Activated CD8-positive, alpha-beta memory T cell treated with anti-CD3 and anti-CD28 coated beads, Interleukin-2, amount 10 ng/mL, durations not matched to agents 7 days and 5 days (primary cell): ENCODE measurements around the gene CARNS1. TPM values are rescaled to one million over a fixed set of nuclear protein-coding genes. Genes with fewer than 3 reads are reported as not detected.

Source experiments
- ATAC-seq: fragments of 150-1000 bp; cut with Tn5 transposase; one replicate; pipeline ENCODE4 v1.10.0; 2021; ENCODE audit warnings: moderate library complexity
- CTCF ChIA-PET: fragments of 350-600 bp; sonication (Branson Sonifier 250); formaldehyde crosslinking; loops from one replicate; lab custom pipeline; 2021; ENCODE audit warnings: antibody characterized with exemption; lab: Charles Lee
- DNase-seq: peaks from one replicate; pipeline ENCODE4 v3.0.0-alpha.2; 2020
- H3K27ac Mint-ChIP-seq: one replicate; pipeline ENCODE4 v1.8.0; 2021; ENCODE audit warnings: mild to moderate bottlenecking, mixed read lengths
- H3K27me3 Mint-ChIP-seq: one replicate; pipeline ENCODE4 v1.8.0; 2021; ENCODE audit warnings: mixed read lengths
- H3K36me3 Mint-ChIP-seq: one replicate; pipeline ENCODE4 v1.8.0; 2021; ENCODE audit warnings: mild to moderate bottlenecking, mixed read lengths
- H3K4me1 Mint-ChIP-seq: one replicate; pipeline ENCODE4 v1.8.0; 2021; ENCODE audit warnings: mixed read lengths
- H3K4me3 Mint-ChIP-seq: one replicate; pipeline ENCODE4 v1.8.0; 2021; ENCODE audit warnings: mild to moderate bottlenecking, moderate library complexity, mixed read lengths
- H3K9me3 Mint-ChIP-seq: one replicate; pipeline ENCODE4 v1.8.0; 2022; ENCODE audit warnings: low read depth, mixed read lengths
- total RNA-seq, 2 experiments: library from RNA; stranded (reverse); gene quantifications; one replicate each; pipeline ENCODE4 v1.2.3, GENCODE V29; 2021

Gene CARNS1
- total RNA-seq, 2 experiments from 2014 or later, result 1.3 TPM

DNA sequence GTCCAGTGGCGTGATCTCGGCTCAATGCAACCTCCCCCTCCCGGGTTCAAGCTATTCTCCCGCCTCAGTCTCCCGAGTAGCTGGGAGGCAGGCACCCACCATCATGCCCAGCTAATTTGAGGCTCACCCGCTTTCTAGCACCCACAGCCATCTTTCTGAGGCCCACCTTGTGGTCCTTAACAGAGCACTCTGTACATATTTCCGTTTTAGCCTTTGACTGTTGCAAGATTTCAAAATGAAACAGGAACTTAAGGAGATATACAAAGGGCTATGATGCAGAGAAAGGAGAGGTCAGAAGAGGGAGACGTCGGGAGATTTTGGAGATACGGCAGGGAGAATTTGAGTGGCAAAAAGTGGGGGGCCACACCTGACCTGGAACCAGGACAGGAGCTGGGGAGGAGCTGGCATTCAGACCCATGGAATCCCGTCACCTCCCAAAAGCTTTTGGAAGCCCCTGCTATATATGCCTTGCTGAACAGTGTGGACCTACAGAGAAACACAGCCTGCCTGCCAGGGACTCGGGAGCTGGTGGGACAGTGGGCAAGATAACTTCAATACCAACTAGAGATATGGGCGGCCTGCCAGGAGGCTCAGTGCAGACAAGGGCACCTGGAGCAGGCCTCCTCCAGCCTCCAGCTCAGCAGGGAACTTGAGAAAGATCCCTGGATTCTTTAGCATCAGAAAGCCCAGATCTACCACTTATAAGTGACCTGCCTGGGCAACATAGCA, 34.1 kb upstream of the CARNS1 start:
- ATAC-seq, result no peak
- CTCF ChIA-PET, result interaction anchor here (0.6 to 32.6 kb wide), 26 partner anchors 10 to 299 kb away, joined by 3 to 1153 read pairs (median 6); partner anchors contain the start of genes ANKRD13D, CLCF1, POLD4 and PTPRCAP
- peak overlapping the region; percentile 33 for H3K27ac Mint-ChIP-seq
- H3K4me1 Mint-ChIP-seq, result peaks cover 5% of the 10 kb centered on the region
- no peaks in the 10 kb centered on the region for H3K9me3 Mint-ChIP-seq
- DNase-seq, result no peak
- H3K36me3 Mint-ChIP-seq, result no peaks in the 10 kb centered on the region
- peaks cover 47% of the 10 kb centered on the region for H3K27me3 Mint-ChIP-seq
- no peak overlapping the region for H3K4me3 Mint-ChIP-seq

GRCh38 chr11:67382276-67383136, 33.0 kb upstream of the CARNS1 start:
- DNase-seq (peak; percentile 90), ATAC-seq (peak; percentile 94)
- Mint-ChIP-seq H3K27ac (no peak overlapping the region), H3K27me3 (peaks cover 38% of the 10 kb centered on the region), H3K4me1 (peaks cover 5% of the 10 kb centered on the region), H3K36me3 (no peaks in the 10 kb centered on the region), H3K4me3 (no peak overlapping the region), H3K9me3 (no peaks in the 10 kb centered on the region)
- CTCF ChIA-PET, result interaction anchor here (0.6 to 32.6 kb wide), 40 partner anchors 9 to 302 kb away, joined by 3 to 1153 read pairs (median 5); partner anchors contain the start of genes ANKRD13D, CLCF1, POLD4 and PPP1CA

- Mint-ChIP-seq H3K27ac (no peak overlapping the region), H3K9me3 (no peaks in the 10 kb centered on the region), H3K4me1 (peaks cover 13% of the 10 kb centered on the region), H3K4me3 (no peak overlapping the region), H3K27me3 (peaks cover 29% of the 10 kb centered on the region), H3K36me3 (no peaks in the 10 kb centered on the region)
- no peak for ATAC-seq
- CTCF ChIA-PET, result interaction anchor here (1.0 to 32.6 kb wide), 4 partner anchors 8 to 122 kb away, joined by 3 to 1153 read pairs (median 8); partner anchors contain the start of genes CLCF1, POLD4 and PPP1CA
- DNase-seq, result no peak
These were observed 30.6 kb upstream of the CARNS1 start for GRCh38 chr11:67384851-67385366.

DNA sequence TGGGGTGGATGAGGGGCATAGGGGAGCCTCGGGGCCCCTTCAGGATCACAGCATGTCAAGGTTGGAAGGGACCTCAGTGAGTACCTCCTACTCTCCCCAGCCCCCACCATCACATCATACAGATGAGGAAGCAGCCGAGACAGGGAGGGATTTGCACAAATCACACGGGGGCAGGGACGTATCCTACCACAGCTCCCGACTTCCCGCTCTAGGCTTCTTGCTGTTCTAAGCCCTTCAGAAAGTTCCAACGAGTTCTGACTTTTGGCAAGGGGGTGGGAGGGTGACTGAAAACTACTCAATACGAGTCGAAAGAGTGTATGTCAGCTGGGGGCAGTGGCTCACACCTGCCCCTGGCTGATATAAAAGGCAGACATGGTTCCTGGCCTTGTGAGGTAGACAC, 28.4 kb upstream of the CARNS1 start:
- Mint-ChIP-seq H3K36me3 (no peaks in the 10 kb centered on the region), H3K4me3 (no peak overlapping the region), H3K9me3 (no peaks in the 10 kb centered on the region), H3K4me1 (peaks cover 19% of the 10 kb centered on the region), H3K27ac (no peak overlapping the region), H3K27me3 (peaks cover 23% of the 10 kb centered on the region)
- ATAC-seq, result no peak
- CTCF ChIA-PET, result interaction anchor here (0.6 to 32.6 kb wide), 10 partner anchors 10 to 174 kb away, joined by 3 to 1153 read pairs (median 6); partner anchors contain the start of genes CLCF1, PITPNM1, POLD4 and PPP1CA
- DNase-seq, result no peak

DNA sequence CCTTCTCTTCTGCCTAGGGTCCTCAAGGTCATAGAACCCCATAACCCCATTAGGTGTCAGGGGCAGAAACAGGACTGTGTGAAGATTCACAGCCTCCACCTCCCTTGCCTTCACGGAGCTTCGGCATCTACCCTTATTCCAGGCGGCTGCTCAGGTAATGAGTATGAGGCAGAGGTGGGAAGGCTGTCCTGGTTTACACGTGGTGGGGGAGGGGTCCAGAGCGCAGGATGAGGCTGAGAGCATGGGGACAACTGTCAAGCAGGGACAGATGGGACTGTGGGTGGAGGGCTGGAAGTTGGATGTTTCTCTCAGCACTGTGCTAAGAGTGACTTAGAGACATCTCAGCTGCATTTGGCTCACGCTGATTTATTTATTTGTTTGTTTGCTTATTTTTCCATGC, 28.0 kb upstream of the CARNS1 start:
- ATAC-seq, result no peak

DNA sequence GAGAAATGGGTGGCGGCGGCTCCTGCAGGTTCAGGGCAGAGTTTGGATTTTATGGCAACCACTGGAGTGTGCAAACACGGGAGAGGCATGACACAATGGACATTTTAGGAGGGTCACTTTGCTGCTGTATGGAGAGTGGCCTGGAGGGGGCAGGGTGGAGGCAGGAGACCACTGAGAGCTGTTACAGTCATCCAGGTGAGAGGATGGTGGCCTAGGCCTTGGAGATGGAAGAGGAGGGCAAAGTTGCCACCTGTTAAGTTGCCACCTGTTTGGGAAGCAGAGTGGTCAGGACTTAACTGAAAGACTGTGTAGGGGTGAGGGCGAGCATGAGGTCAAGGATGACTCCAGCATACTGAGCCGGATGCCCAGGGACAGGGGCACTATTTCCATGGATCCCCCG, 26.0 kb upstream of the CARNS1 start:
- H3K4me3 Mint-ChIP-seq, result peak overlapping the region; percentile 59
- peaks cover 15% of the 10 kb centered on the region for H3K27me3 Mint-ChIP-seq
- CTCF ChIA-PET, result interaction anchor here (1.0 to 32.6 kb wide), 7 partner anchors 8 to 79 kb away, joined by 3 to 1153 read pairs (median 20); partner anchors contain the start of genes CLCF1, POLD4, PPP1CA and TBC1D10C
- peaks cover 34% of the 10 kb centered on the region for H3K4me1 Mint-ChIP-seq
- H3K9me3 Mint-ChIP-seq, result no peaks in the 10 kb centered on the region
- peaks cover 9% of the 10 kb centered on the region for H3K36me3 Mint-ChIP-seq
- DNase-seq (peak; percentile 79), ATAC-seq (peak; percentile 26)
- no peak overlapping the region for H3K27ac Mint-ChIP-seq

More for the DNA sequence above, 28.0 kb upstream of the CARNS1 start:
- peaks cover 21% of the 10 kb centered on the region for H3K27me3 Mint-ChIP-seq
- H3K27ac Mint-ChIP-seq, result no peak overlapping the region
- DNase-seq, result no peak
- no peaks in the 10 kb centered on the region for H3K36me3 Mint-ChIP-seq
- peaks cover 19% of the 10 kb centered on the region for H3K4me1 Mint-ChIP-seq
- H3K4me3 Mint-ChIP-seq, result no peak overlapping the region
- CTCF ChIA-PET, result interaction anchor here (1.0 to 32.6 kb wide), 6 partner anchors 11 to 49 kb away, joined by 3 to 1153 read pairs (median 8); partner anchors contain the start of genes CLCF1, POLD4, PPP1CA and PTPRCAP
- no peaks in the 10 kb centered on the region for H3K9me3 Mint-ChIP-seq

- Mint-ChIP-seq H3K27me3 (peaks cover 2% of the 10 kb centered on the region), H3K9me3 (no peaks in the 10 kb centered on the region), H3K4me1 (peaks cover 36% of the 10 kb centered on the region), H3K36me3 (peaks cover 11% of the 10 kb centered on the region), H3K4me3 (peak overlapping the region; percentile 95), H3K27ac (peak overlapping the region; percentile 70)
- ATAC-seq (no peak), DNase-seq (no peak)
- CTCF ChIA-PET, result interaction anchor here (0.9 to 32.6 kb wide), 12 partner anchors 9 to 115 kb away, joined by 3 to 1153 read pairs (median 5); partner anchors contain the start of genes CLCF1, PITPNM1, POLD4 and PPP1CA
These were observed 24.6 kb upstream of the CARNS1 start for GRCh38 chr11:67390947-67391303.

DNA sequence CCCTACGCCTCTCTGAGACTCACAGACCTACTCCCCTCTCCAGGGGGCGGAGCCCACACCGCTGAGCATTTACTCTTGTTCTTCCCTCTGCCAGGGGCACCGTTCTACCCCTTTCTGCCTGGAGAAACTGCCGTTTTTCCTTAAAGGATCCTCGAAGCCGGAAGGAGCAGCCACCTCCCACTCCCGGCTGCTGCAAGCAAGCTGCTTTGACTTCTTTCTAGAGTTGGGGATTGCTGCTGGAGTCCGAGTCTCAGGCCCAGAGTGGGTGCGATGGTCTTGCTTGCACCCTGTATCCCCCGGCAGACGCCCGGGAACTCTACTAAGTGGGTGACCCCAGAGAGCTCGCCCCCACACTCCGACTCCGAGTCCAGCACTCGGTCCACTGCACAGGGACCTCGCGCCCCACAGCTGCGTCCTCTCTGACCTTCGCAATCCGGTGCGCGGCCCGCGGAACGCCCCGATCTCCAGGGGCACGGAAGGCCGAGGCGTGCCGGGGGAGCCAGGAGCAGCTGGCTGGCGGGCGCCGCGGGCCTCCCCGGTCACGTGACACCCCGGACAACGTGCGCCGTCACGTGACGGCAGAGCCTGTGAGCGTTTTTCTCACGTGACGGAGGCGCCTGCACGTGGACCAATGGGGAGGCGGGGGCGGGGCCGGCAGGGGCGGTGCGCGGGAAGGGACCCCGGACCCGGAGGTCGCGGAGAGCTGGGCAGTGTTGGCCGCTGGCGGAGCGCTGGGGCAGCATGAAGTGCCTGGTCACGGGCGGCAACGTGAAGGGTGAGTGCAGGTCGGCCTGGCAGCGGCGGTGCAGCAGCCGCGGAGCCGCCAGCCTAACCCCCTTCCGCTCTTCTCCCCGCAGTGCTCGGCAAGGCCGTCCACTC, 23.9 kb upstream of the CARNS1 start, which contains the start of gene RAD9A:
Gene RAD9A, plus strand, starts transcription at position 683 of the 879 bp plus-strand sequence. Its CDS starts 59 bp downstream, at position 742.
- Mint-ChIP-seq H3K4me1 (peaks cover 40% of the 10 kb centered on the region), H3K4me3 (peak within 1 kb of the TSS; percentile 95), H3K27ac (peak within 1 kb of the TSS; percentile 80), H3K27me3 (no peaks in the 10 kb centered on the region), H3K36me3 (peaks cover 15% of the 10 kb centered on the region), H3K9me3 (no peaks in the 10 kb centered on the region)
- CTCF ChIA-PET, result interaction anchor here (0.8 to 32.6 kb wide), 14 partner anchors 10 to 129 kb away, joined by 3 to 1153 read pairs (median 5); partner anchors contain the start of genes CLCF1, PITPNM1, POLD4 and PPP1CA
- DNase-seq, result peak; percentile 97
- peak; percentile 88 for ATAC-seq

DNA sequence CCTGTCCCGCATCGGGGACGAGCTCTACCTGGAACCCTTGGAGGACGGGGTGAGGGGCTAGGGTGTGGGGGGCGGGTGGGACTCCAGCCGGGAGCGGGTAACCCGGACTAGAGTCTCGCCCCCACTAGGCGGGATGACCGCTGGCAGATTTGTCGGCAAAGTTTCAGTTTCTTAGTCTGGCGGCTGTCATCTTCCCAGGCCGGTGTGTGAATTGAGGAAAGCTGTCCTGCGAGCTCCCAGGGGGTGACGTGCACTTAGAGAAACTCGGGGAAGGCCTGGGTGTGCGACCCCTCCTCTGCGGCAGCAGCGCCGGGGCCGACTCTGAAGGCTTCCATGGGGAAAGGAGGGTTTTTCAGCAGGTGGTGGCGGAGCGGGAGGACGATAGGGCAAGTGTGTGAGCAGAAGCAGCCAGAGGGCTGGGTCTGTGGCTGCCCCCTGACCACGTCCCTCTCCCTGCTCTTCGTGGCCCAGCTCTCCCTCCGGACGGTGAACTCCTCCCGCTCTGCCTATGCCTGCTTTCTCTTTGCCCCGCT, 23.2 kb upstream of the CARNS1 start:
- H3K27ac Mint-ChIP-seq, result peak overlapping the region; percentile 80
- peaks cover 46% of the 10 kb centered on the region for H3K4me1 Mint-ChIP-seq
- H3K36me3 Mint-ChIP-seq, result peaks cover 19% of the 10 kb centered on the region
- DNase-seq (no peak), ATAC-seq (no peak)
- no peaks in the 10 kb centered on the region for H3K27me3 Mint-ChIP-seq
- no peaks in the 10 kb centered on the region for H3K9me3 Mint-ChIP-seq
- H3K4me3 Mint-ChIP-seq, result peak overlapping the region; percentile 95
- CTCF ChIA-PET, result interaction anchor here (0.8 to 32.6 kb wide), 10 partner anchors 11 to 130 kb away, joined by 3 to 1153 read pairs (median 8); partner anchors contain the start of genes CLCF1, PITPNM1, POLD4 and PPP1CA

DNA sequence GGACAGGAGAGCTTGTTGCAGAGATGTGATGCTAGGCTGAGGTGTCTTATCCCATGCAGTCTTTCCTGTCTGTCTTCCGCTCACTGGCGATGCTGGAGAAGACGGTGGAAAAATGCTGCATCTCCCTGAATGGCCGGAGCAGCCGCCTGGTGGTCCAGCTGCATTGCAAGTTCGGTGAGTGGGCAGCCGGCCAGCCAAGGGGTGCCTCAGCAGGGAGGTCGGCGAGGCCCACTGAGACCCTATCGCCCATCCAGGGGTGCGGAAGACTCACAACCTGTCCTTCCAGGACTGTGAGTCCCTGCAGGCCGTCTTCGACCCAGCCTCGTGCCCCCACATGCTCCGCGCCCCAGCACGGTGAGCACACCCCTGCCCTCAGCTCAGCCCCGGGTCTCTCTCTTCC, 22.0 kb upstream of the CARNS1 start:
- peak overlapping the region; percentile 37 for H3K27ac Mint-ChIP-seq
- no peaks in the 10 kb centered on the region for H3K27me3 Mint-ChIP-seq
- peaks cover 28% of the 10 kb centered on the region for H3K36me3 Mint-ChIP-seq
- ATAC-seq (no peak), DNase-seq (no peak)
- CTCF ChIA-PET, result interaction anchor here (0.9 to 5.3 kb wide), 4 partner anchors 9 to 35 kb away, joined by 3 to 53 read pairs (median 4); partner anchors contain the start of genes PPP1CA and TBC1D10C
- no peaks in the 10 kb centered on the region for H3K9me3 Mint-ChIP-seq
- H3K4me1 Mint-ChIP-seq, result peaks cover 58% of the 10 kb centered on the region
- H3K4me3 Mint-ChIP-seq, result peak overlapping the region; percentile 95

GRCh38 chr11:67393990-67394389, 21.5 kb upstream of the CARNS1 start:
- ATAC-seq (no peak), DNase-seq (no peak)
- Mint-ChIP-seq H3K27ac (peak overlapping the region; percentile 37), H3K4me3 (peak overlapping the region; percentile 95), H3K36me3 (peaks cover 31% of the 10 kb centered on the region), H3K27me3 (no peaks in the 10 kb centered on the region), H3K9me3 (no peaks in the 10 kb centered on the region), H3K4me1 (peaks cover 62% of the 10 kb centered on the region)
- CTCF ChIA-PET, result interaction anchor here (2.1 to 5.3 kb wide), 2 partner anchors 9 to 12 kb away, joined by 6 to 53 read pairs; partner anchors contain the start of genes PPP1CA and TBC1D10C
